Measurements from ENCODE around the gene RADIL. TPM values are rescaled to one million over a fixed set of nuclear protein-coding genes. Genes with fewer than 3 reads are reported as not detected.

RADIL gene
- total and polyA plus RNA-seq, 2 of the 13 experiments (the other 11 are each of a cell fraction or from before 2014, with no cell fraction given), result 0.05 to 0.09 TPM

DNA sequence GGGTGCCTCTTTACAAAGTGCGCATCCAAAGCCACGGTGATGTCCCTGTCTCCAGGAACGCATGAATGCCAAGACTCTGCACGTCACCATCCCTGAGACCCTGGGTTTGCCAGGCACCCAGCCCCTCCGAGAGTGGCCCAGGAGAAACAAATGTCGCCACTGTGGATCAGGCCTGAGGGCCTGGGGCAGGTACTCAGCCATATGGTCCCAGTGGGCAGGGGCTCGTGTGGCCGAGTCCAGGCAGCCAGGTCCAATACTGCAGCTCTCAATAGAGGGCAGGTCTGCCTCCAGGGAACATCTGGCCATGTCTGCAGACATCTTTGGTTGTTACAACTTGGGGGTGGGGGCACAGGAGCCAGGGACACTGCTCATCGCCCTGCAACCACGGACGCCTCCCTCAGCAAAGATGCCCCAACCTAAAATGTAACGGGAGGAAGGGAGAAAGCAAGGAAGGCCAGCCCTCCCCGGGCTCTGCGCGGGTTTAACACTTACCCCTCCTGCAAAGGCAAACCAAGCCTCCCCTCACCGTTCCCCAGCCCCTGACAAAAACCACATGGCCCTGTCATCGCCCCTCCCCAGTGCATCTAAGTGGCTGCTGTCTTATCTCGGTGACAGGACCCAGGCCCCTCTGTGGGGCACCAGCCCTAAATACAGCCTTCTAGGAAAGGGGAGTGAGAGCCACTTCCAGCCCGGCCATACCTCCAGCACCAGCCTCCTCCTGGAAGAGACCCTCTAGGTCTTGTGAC, 11.4 kb downstream of the RADIL start:
- Histone ChIP-seq H3K9ac (ENCODE audit: insufficient read depth, low read depth, low read length) (no peak overlapping the region), H2AFZ (ENCODE audit: low read length) (no peak overlapping the region), H3K27ac (ENCODE audit: extremely low read length, insufficient read depth, low read length) (no peak overlapping the region), H3K79me2 (ENCODE audit: insufficient read depth, low read length) (no peaks in the 10 kb centered on the region), H3K4me2 (ENCODE audit: low read depth, low read length) (no peak overlapping the region), H4K20me1 (ENCODE audit: insufficient read depth, low read length) (no peaks in the 10 kb centered on the region), H3K36me3 (replicated peaks in 1 of 2; ENCODE audit: control insufficient read depth in 1 of 2, insufficient read depth in 2 of 2, low read length in 2 of 2) (no peaks in the 10 kb centered on the region), H3K9me3 (ENCODE audit: low read length) (no peaks in the 10 kb centered on the region), H3K4me3 (replicated peaks in 1 of 3; ENCODE audit: insufficient read depth in 1 of 3, low read depth in 2 of 3, low read length in 3 of 3) (no peak overlapping the region), H3K27me3 (ENCODE audit: control insufficient read depth in 1 of 2, insufficient read depth in 2 of 2, low read length in 2 of 2) (peaks cover 3 to 41% of the 10 kb centered on the region in 2 experiments), H3K4me1 (ENCODE audit: insufficient read depth, low read length) (0 out of 2 replicates have a peak, but pooled peaks cover under 1% of the 10 kb centered on the region)
- DNase-seq (ENCODE audit: low spot score), result no peak
- no peak for ATAC-seq
- ChIA-PET POLR2A (no interaction called here), CTCF (ENCODE audit: low intra/inter-chr PET ratio, low total read pairs) (no interaction called here)
- no peak for FAIRE-seq
- BruUV-seq (replicated peaks), result no TSS peak
- 25% methylated on average over 10 of the region's 19 CpGs for WGBS (ENCODE audit: low lambda C conversion rate)
- intact Hi-C loops (cut with micrococcal nuclease; ENCODE audit: unreplicated experiment) (no loop called here), in situ Hi-C loops (cut with HindIII; ENCODE audit: extremely low pct_ligation_motif_present, low pct_unique_long_range_greater_than_20kb) (no loop called here)
- TF ChIP-seq, protein P1, sequence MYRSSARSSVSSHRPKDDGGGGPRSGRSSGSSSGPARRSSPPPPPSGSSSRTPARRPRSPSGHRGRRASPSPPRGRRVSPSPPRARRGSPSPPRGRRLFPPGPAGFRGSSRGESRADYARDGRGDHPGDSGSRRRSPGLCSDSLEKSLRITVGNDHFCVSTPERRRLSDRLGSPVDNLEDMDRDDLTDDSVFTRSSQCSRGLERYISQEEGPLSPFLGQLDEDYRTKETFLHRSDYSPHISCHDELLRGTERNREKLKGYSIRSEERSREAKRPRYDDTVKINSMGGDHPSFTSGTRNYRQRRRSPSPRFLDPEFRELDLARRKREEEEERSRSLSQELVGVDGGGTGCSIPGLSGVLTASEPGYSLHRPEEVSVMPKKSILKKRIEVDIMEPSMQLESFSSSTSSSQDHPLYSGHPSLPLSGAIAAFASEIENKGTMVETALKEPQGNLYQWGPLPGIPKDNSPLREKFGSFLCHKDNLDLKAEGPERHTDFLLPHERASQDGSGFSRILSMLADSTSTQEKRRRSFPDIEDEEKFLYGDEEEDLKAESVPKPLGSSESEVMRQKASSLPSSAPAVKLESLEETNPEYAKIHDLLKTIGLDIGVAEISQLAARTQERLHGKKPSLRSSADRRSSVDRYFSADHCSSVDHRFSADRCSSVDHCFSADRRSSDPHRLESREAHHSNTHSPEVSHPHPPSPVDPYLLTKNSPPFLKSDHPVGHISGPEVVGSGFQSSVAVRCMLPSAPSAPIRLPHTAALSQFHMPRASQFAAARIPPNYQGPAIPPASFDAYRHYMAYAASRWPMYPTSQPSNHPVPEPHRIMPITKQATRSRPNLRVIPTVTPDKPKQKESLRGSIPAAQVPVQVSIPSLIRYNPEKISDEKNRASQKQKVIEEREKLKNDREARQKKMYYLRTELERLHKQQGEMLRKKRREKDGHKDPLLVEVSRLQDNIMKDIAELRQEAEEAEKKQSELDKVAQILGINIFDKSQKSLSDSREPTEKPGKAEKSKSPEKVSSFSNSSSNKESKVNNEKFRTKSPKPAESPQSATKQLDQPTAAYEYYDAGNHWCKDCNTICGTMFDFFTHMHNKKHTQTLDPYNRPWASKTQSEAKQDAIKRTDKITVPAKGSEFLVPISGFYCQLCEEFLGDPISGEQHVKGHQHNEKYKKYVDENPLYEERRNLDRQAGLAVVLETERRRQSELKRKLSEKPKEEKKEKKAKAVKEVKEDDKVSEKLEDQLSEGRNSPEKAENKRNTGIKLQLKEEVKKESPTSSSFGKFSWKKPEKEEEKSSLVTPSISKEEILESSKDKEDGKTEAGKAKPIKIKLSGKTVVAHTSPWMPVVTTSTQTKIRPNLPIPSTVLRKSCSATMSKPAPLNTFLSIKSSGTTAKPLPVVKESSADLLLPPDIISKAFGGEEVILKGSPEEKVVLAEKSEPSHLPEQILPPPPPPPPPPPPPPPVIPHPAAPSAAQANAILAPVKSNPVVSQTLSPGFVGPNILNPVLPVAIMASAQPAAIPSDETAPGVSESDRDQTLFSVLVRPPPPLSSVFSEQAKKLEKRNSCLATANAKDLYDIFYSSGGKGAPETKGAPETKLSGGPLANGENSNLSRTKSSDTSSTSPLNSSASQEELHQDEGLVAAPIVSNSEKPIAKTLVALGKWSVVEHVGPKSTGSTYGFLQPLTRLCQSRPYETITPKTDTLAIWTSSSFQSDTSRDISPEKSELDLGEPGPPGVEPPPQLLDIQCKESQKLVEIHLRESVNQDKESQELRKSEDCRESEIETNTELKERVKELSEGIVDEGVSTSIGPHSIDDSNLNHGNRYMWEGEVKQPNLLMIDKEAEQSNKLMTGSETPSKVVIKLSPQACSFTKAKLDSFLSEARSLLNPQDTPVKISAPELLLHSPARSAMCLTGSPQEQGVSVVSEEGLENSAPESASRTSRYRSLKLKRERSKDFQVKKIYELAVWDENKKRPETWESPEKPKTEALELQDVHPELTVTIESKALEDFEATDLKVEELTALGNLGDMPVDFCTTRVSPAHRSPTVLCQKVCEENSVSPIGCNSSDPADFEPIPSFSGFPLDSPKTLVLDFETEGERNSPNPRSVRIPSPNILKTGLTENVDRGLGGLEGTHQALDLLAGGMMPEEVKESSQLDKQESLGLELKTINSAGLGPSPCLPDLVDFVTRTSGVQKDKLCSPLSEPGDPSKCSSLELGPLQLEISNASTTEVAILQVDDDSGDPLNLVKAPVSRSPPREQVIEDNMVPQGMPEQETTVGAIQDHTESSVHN (CRISPR knock-in tag; IDR thresholded peaks at IDR 0.05), result no peak
- no peak for TF ChIP-seq ZSCAN21 (CRISPR knock-in tag; IDR thresholded peaks at IDR 0.05; ENCODE audit: borderline replicate concordance)
- TF ChIP-seq RNF2 (conservative IDR thresholded peaks at IDR 0.05; ENCODE audit: low read depth), result no peak
- no peak for TF ChIP-seq SP5 (CRISPR knock-in tag; IDR thresholded peaks at IDR 0.05; ENCODE audit: borderline replicate concordance, low read depth)
- no peak for TF ChIP-seq ZNF570 (CRISPR knock-in tag; IDR thresholded peaks at IDR 0.05; ENCODE audit: borderline replicate concordance)
- TF ChIP-seq ZNF577 (CRISPR knock-in tag; IDR thresholded peaks at IDR 0.05; ENCODE audit: borderline replicate concordance, low read depth), result no peak
- TF ChIP-seq TBP (CRISPR knock-in tag; IDR thresholded peaks at IDR 0.05), result no peak
- TF ChIP-seq CHD4 (IDR thresholded peaks at IDR 0.05; ENCODE audit: borderline replicate concordance, low read length), result no peak
- TF ChIP-seq TBX2 (CRISPR knock-in tag; IDR thresholded peaks at IDR 0.05; ENCODE audit: borderline replicate concordance), result no peak
- TF ChIP-seq THAP11 (CRISPR knock-in tag; IDR thresholded peaks at IDR 0.05), result no peak
- TF ChIP-seq ZNF766 (CRISPR knock-in tag; IDR thresholded peaks at IDR 0.05; ENCODE audit: borderline replicate concordance), result no peak
- no peak for TF ChIP-seq TAF15 (IDR thresholded peaks at IDR 0.05; ENCODE audit: low read depth, low read length, poor library complexity, severe bottlenecking)
- TF ChIP-seq XRCC5 (optimal IDR thresholded peaks at IDR 0.05; ENCODE audit: low read length), result no peak
- TF ChIP-seq CREM (IDR thresholded peaks at IDR 0.05), result no peak
- TF ChIP-seq CREM (CRISPR knock-in tag; IDR thresholded peaks at IDR 0.05), result no peak
- no peak for TF ChIP-seq STAT5B (CRISPR knock-in tag; IDR thresholded peaks at IDR 0.05)
- no peak for TF ChIP-seq BCL6 (CRISPR knock-in tag; IDR thresholded peaks at IDR 0.05)
